T-helper 1 cell treated with Interleukin-12 subunit alpha and Interleukin-12 subunit beta and Interleukin-4 antibody, amounts not matched to agents 30 μg/mL and 1 μg/mL, for 36 hours (primary cell): ENCODE measurements around the gene QSOX1.
A peak's percentile ranks its signal among the peaks of the same experiment; 100 is the strongest.
"Not testable (repeated sequence)": the region's sequence is repeated elsewhere in the genome, so short reads cannot be mapped to it uniquely, and the experiment has no call there.

Experiments used
- H3K27ac Mint-ChIP-seq: one replicate; pipeline ENCODE4 v1.8.0; 2021; ENCODE audit warnings: mild to moderate bottlenecking, mixed read lengths
- H3K27me3 Mint-ChIP-seq: one replicate; pipeline ENCODE4 v1.8.0; 2021; ENCODE audit warnings: low read depth, mixed read lengths
- H3K36me3 Mint-ChIP-seq: one replicate; pipeline ENCODE4 v1.8.0; 2021; ENCODE audit warnings: low read depth, mixed read lengths
- H3K4me1 Mint-ChIP-seq: one replicate; pipeline ENCODE4 v1.8.0; 2021; ENCODE audit warnings: low read depth, mixed read lengths
- H3K4me3 Mint-ChIP-seq: one replicate; pipeline ENCODE4 v1.8.0; 2021; ENCODE audit warnings: mild to moderate bottlenecking, moderate library complexity, mixed read lengths
- H3K9me3 Mint-ChIP-seq: one replicate; pipeline ENCODE4 v1.8.0; 2021; ENCODE audit warnings: mixed read lengths

Gene QSOX1

GRCh38 chr1:180197231-180197630 is 42.6 kb downstream of the QSOX1 start:
- Mint-ChIP-seq H3K27me3 (no peaks in the 10 kb centered on the region), H3K27ac (no peak overlapping the region), H3K4me3 (no peak overlapping the region), H3K4me1 (peaks cover 5% of the 10 kb centered on the region), H3K36me3 (no peaks in the 10 kb centered on the region), H3K9me3 (no peaks in the 10 kb centered on the region)

- H3K27me3 Mint-ChIP-seq = no peaks in the 10 kb centered on the region
- no peaks in the 10 kb centered on the region for H3K4me1 Mint-ChIP-seq
- H3K36me3 Mint-ChIP-seq = no peaks in the 10 kb centered on the region
- H3K9me3 Mint-ChIP-seq = no peaks in the 10 kb centered on the region
- H3K4me3 Mint-ChIP-seq = no peak overlapping the region
- H3K27ac Mint-ChIP-seq = no peak overlapping the region
These were observed 43.5 kb downstream of the QSOX1 start for GRCh38 chr1:180198196-180198595.

GRCh38 chr1:180198611-180199010 is 43.9 kb downstream of the QSOX1 start:
- H3K9me3 Mint-ChIP-seq = no peaks in the 10 kb centered on the region
- no peaks in the 10 kb centered on the region for H3K27me3 Mint-ChIP-seq
- no peak overlapping the region for H3K4me3 Mint-ChIP-seq

GRCh38 chr1:180199018-180199417 is 44.3 kb downstream of the QSOX1 start:
- H3K36me3 Mint-ChIP-seq = no peaks in the 10 kb centered on the region
- H3K9me3 Mint-ChIP-seq = no peaks in the 10 kb centered on the region
- H3K4me3 Mint-ChIP-seq = no peak overlapping the region
- no peaks in the 10 kb centered on the region for H3K27me3 Mint-ChIP-seq
- no peaks in the 10 kb centered on the region for H3K4me1 Mint-ChIP-seq
- no peak overlapping the region for H3K27ac Mint-ChIP-seq

More at GRCh38 chr1:180198611-180199010, 43.9 kb downstream of the QSOX1 start:
- Mint-ChIP-seq H3K4me1 (no peaks in the 10 kb centered on the region), H3K36me3 (no peaks in the 10 kb centered on the region), H3K27ac (no peak overlapping the region)

- H3K27me3 Mint-ChIP-seq = peaks cover 1% of the 10 kb centered on the region
- no peaks in the 10 kb centered on the region for H3K9me3 Mint-ChIP-seq
- no peak overlapping the region for H3K27ac Mint-ChIP-seq
- H3K36me3 Mint-ChIP-seq = no peaks in the 10 kb centered on the region
- H3K4me3 Mint-ChIP-seq = no peak overlapping the region
- H3K4me1 Mint-ChIP-seq = no peaks in the 10 kb centered on the region
These were observed 47.0 kb downstream of the QSOX1 start for GRCh38 chr1:180201451-180202200.

- H3K36me3 Mint-ChIP-seq, H3K9me3 Mint-ChIP-seq, H3K27ac Mint-ChIP-seq, H3K4me3 Mint-ChIP-seq, H3K27me3 Mint-ChIP-seq, H3K4me1 Mint-ChIP-seq: not testable (repeated sequence)
These were observed 47.9 kb downstream of the QSOX1 start for GRCh38 chr1:180202588-180202987.

- no peak overlapping the region for H3K4me3 Mint-ChIP-seq
- peaks cover 4% of the 10 kb centered on the region for H3K27me3 Mint-ChIP-seq
- H3K36me3 Mint-ChIP-seq = no peaks in the 10 kb centered on the region
- H3K27ac Mint-ChIP-seq = no peak overlapping the region
- no peaks in the 10 kb centered on the region for H3K9me3 Mint-ChIP-seq
- H3K4me1 Mint-ChIP-seq = no peaks in the 10 kb centered on the region
These were observed 49.6 kb downstream of the QSOX1 start for GRCh38 chr1:180204231-180204630.

GRCh38 chr1:180206581-180206980 is 51.9 kb downstream of the QSOX1 start:
- Mint-ChIP-seq H3K36me3 (no peaks in the 10 kb centered on the region), H3K27ac (no peak overlapping the region), H3K27me3 (peaks cover 5% of the 10 kb centered on the region), H3K9me3 (no peaks in the 10 kb centered on the region), H3K4me1 (no peaks in the 10 kb centered on the region), H3K4me3 (no peak overlapping the region)

- H3K27ac Mint-ChIP-seq = no peak overlapping the region
- H3K36me3 Mint-ChIP-seq = no peaks in the 10 kb centered on the region
- H3K4me3 Mint-ChIP-seq = no peak overlapping the region
- H3K4me1 Mint-ChIP-seq = peaks cover 2% of the 10 kb centered on the region
- H3K9me3 Mint-ChIP-seq = no peaks in the 10 kb centered on the region
- peaks cover 13% of the 10 kb centered on the region for H3K27me3 Mint-ChIP-seq
These were observed 53.6 kb downstream of the QSOX1 start for GRCh38 chr1:180208264-180208663.

- Mint-ChIP-seq H3K36me3 (no peaks in the 10 kb centered on the region), H3K4me3 (no peak overlapping the region), H3K9me3 (no peaks in the 10 kb centered on the region), H3K27me3 (peaks cover 16% of the 10 kb centered on the region), H3K4me1 (peaks cover 9% of the 10 kb centered on the region), H3K27ac (no peak overlapping the region)
These were observed 55.4 kb downstream of the QSOX1 start for GRCh38 chr1:180210008-180210620.

GRCh38 chr1:180211156-180211859 is 56.6 kb downstream of the QSOX1 start:
- Mint-ChIP-seq H3K4me3 (no peak overlapping the region), H3K36me3 (no peaks in the 10 kb centered on the region), H3K9me3 (no peaks in the 10 kb centered on the region), H3K27me3 (peaks cover 16% of the 10 kb centered on the region), H3K27ac (no peak overlapping the region), H3K4me1 (peaks cover 9% of the 10 kb centered on the region)

- Mint-ChIP-seq H3K36me3 (no peaks in the 10 kb centered on the region), H3K9me3 (no peaks in the 10 kb centered on the region), H3K4me1 (peaks cover 9% of the 10 kb centered on the region), H3K27me3 (peaks cover 12% of the 10 kb centered on the region), H3K4me3 (no peak overlapping the region), H3K27ac (no peak overlapping the region)
These were observed 57.2 kb downstream of the QSOX1 start for GRCh38 chr1:180211860-180212229.

- Mint-ChIP-seq H3K36me3 (no peaks in the 10 kb centered on the region), H3K27ac (no peak overlapping the region), H3K4me3 (peak overlapping the region; percentile 57)
These were observed 58.9 kb downstream of the QSOX1 start for GRCh38 chr1:180213401-180214170.

GRCh38 chr1:180215856-180216625 is 61.4 kb downstream of the QSOX1 start:
- H3K4me1 Mint-ChIP-seq = peaks cover 9% of the 10 kb centered on the region
- H3K36me3 Mint-ChIP-seq = no peaks in the 10 kb centered on the region
- peaks cover 12% of the 10 kb centered on the region for H3K27me3 Mint-ChIP-seq
- no peaks in the 10 kb centered on the region for H3K9me3 Mint-ChIP-seq
- H3K27ac Mint-ChIP-seq = no peak overlapping the region
- H3K4me3 Mint-ChIP-seq = no peak overlapping the region

More at GRCh38 chr1:180213401-180214170, 58.9 kb downstream of the QSOX1 start:
- Mint-ChIP-seq H3K4me1 (peaks cover 9% of the 10 kb centered on the region), H3K27me3 (peaks cover 12% of the 10 kb centered on the region), H3K9me3 (no peaks in the 10 kb centered on the region)
